Kidney epithelial cell (primary cell): ENCODE measurements around the gene MRPL24. TPM values are rescaled to one million over a fixed set of nuclear protein-coding genes. Genes with fewer than 3 reads are reported as not detected.

ENCODE experiments used
- DNase-seq: peaks from one replicate; pipeline ENCODE4 v3.0.0-alpha.2; 2010; ENCODE audit warnings: low read depth
- H3K27me3 ChIP-seq: 2 replicates; pipeline ENCODE4 v1.6.0; 2011; ENCODE audit warnings: low read length; ENCODE audit not compliant: control insufficient read depth, insufficient read depth
- H3K36me3 ChIP-seq: 2 replicates; pipeline ENCODE4 v1.5.1; 2011; ENCODE audit warnings: low read length; ENCODE audit not compliant: control insufficient read depth, insufficient read depth
- H3K4me3 ChIP-seq: 2 replicates; pipeline ENCODE4 v1.5.1; 2011; ENCODE audit warnings: low read depth, mild to moderate bottlenecking, control low read depth, low read length
- total RNA-seq: library from RNA; depleted of rRNA; stranded (reverse); fragments of >200 nt; gene quantifications from 2 replicates; pipeline ENCODE4 v1.2.3, GENCODE V29; 2015
- TF ChIP-seq, protein P1 (sequence below): IDR thresholded peaks from 2 replicates; pipeline ENCODE4 v1.5.1; 2011; ENCODE audit warnings: mild to moderate bottlenecking, moderate library complexity, low read length, control low read depth, inconsistent platforms; ENCODE audit not compliant: insufficient read depth, poor library complexity, severe bottlenecking

MRPL24 gene
- total RNA-seq, 1 donor from 2014 or later: 62.2 TPM

DNA sequence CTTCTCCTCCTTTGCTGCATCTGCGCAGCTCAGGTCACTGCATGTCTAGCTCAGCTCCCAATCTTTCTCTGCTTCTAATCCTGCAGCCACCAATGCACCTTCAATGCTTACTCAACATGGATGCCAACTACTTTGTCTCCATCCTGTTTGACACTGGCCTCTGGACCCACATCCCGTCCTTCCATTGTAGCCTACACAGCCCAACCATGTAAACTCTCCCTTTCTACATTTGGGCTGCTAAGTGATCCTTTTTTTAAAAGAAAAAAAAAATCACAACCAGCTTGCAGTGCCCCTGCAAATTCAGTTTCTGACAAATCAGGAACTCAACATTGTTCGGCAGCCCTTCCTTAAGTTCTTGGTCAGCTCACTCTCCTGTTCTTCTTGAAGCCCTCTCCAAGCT lies 26.1 kb downstream of the MRPL24 start:
- no peaks in the 10 kb centered on the region for H3K27me3 ChIP-seq
- DNase-seq: no peak
- H3K4me3 ChIP-seq: no peak overlapping the region
- H3K36me3 ChIP-seq: no peaks in the 10 kb centered on the region
- TF ChIP-seq, protein P1, sequence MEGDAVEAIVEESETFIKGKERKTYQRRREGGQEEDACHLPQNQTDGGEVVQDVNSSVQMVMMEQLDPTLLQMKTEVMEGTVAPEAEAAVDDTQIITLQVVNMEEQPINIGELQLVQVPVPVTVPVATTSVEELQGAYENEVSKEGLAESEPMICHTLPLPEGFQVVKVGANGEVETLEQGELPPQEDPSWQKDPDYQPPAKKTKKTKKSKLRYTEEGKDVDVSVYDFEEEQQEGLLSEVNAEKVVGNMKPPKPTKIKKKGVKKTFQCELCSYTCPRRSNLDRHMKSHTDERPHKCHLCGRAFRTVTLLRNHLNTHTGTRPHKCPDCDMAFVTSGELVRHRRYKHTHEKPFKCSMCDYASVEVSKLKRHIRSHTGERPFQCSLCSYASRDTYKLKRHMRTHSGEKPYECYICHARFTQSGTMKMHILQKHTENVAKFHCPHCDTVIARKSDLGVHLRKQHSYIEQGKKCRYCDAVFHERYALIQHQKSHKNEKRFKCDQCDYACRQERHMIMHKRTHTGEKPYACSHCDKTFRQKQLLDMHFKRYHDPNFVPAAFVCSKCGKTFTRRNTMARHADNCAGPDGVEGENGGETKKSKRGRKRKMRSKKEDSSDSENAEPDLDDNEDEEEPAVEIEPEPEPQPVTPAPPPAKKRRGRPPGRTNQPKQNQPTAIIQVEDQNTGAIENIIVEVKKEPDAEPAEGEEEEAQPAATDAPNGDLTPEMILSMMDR: no peak

DNA sequence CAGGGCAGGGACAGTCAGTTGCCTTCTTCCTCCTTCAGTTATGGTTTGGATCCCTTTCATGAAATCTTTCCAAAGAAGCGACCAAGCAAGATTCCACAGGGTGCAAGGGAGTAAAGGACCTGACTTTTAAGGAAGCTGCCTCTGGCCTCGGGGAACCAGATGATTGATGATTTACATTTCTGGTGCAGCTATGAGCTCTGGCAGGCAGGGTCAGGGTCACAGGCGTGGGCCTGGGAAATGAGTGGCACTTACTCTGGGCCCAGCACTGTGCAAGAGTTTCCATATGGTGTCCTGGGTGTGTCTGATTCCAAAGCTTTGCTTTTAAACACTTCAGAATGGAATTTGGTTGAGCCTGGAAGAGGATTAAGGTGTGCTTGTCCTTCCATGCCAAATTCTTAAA lies 28.3 kb downstream of the MRPL24 start:
- Histone ChIP-seq H3K36me3 (no peaks in the 10 kb centered on the region), H3K4me3 (no peak overlapping the region), H3K27me3 (no peaks in the 10 kb centered on the region)
- TF ChIP-seq, protein P1: no peak
- no peak for DNase-seq

DNA sequence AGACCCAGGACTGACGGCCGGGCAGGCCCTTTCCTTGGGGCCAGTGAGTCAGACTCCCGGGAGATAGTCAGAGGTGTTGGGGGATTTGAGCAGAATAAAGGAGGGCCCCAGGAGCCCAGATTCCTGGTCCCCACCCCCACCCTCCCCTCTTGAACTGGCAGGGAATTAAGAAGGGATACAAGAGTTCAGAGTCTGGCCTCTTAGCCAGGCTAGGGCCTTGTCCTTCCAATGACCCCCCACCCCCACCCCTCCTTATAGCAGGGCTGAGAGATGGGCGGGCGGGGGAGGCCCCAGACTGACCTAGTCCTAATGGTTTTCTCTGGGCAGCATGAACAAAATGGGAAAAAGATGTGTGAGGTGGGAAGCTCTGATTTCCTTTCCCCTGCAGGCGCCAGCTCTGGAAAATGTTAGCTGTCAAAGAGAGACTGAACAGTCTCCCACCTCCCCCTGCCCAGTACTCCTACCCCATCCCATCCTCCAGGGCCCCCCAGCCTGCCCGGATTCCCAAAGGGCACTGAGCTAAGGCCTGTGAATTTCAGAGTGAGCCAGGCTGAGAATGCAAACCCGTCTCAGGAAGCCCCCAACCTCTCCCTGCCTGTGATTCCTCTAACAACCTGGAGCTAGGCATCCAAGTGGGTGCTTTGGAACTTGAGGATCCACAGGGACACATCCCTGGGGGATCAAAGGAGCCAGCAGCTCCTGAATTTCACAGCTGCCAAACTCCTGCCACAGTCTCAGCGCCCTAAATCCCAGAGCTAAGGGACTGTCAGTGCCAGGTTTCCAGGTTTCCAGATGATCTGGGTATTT lies 29.7 kb downstream of the MRPL24 start:
- DNase-seq: no peak
- Histone ChIP-seq H3K27me3 (no peaks in the 10 kb centered on the region), H3K4me3 (no peak overlapping the region), H3K36me3 (no peaks in the 10 kb centered on the region)
- TF ChIP-seq, protein P1: no peak

DNA sequence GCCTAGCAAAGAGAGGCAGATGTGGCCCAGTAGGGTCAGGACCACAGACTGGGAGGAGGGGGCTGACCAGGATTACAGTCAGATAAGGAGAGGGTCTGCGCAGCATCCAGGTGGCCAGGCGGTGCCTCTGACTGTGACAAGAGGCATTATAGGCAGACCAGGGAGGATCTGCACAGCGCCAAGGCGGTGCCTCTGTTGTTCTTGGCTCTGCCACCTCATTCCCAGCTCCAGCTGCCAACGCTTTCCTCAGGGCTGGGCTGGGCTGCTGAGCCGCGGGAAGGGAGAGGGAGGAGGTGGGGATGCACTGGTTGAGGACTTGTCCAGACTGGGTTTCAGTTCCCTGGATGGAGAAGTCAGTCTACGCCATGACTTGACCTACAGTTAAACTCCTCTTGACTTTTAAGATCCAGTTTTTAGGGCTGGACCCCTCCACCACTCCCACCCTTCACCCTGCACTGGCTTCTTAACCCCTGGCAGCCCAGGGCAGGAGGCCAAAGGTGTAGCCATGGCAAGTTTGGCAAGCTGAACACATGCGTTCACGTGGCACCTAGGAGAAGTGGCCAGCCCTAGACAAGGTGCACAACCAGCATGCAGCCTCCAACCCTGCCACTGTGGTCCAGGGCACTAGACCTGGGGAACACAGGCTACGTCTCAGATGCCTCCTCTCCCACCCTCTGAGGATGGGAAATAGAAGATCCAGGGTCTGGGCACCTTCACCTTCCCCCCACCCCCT lies 31.0 kb downstream of the MRPL24 start:
- TF ChIP-seq, protein P1: no peak
- DNase-seq: no peak
- no peaks in the 10 kb centered on the region for H3K36me3 ChIP-seq
- H3K27me3 ChIP-seq: no peaks in the 10 kb centered on the region
- H3K4me3 ChIP-seq: no peak overlapping the region

DNA sequence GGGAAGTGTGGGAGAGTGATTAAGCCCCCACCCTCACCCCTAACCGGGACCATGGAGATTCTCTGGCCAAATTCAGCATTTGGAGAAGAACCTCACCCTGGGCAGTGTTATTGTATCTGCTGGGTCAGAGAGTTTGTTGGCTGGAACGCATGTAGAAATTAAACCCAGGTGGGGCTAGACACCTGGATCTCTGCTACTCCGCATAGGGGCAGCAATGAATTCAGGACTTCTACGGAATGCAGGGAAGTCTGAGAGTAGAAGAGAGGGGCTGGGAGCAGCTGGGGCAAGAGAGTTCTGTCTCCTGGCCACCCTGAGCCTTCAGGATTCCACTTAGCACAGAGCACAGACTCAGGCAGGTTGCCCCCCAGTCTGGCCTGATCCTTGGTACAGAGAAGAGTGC lies 31.9 kb downstream of the MRPL24 start:
- DNase-seq: no peak
- no peaks in the 10 kb centered on the region for H3K36me3 ChIP-seq
- H3K27me3 ChIP-seq: no peaks in the 10 kb centered on the region
- TF ChIP-seq, protein P1: no peak
- no peak overlapping the region for H3K4me3 ChIP-seq
